Measurements from ENCODE around the gene PPEF2.

Gene PPEF2

GRCh38 chr4:75821966-75822365 lies 80.3 kb downstream of the PPEF2 start:
- DNase-seq (ENCODE audit: insufficient read length, low spot score) = no peak
- TF ChIP-seq TAF1 (IDR thresholded peaks at IDR 0.05; ENCODE audit: low read depth, low read length) (no peak), POU2F2 (IDR thresholded peaks at IDR 0.05; ENCODE audit: low read depth, low read length) (no peak), POLR2AphosphoS5 (IDR thresholded peaks at IDR 0.05; ENCODE audit: low read depth, low read length) (no peak), POLR2A (IDR thresholded peaks at IDR 0.05; ENCODE audit: low read depth, low read length) (no peak), SPI1 (IDR thresholded peaks at IDR 0.05; ENCODE audit: low read depth, low read length) (no peak), PAX5 (IDR thresholded peaks at IDR 0.05; ENCODE audit: insufficient read depth, low read length, severe bottlenecking) (no peak)
- FAIRE-seq = no peak

- DNase-seq (ENCODE audit: insufficient read length, low spot score) (no peak), FAIRE-seq (no peak)
- no peak for TF ChIP-seq TAF1 (IDR thresholded peaks at IDR 0.05; ENCODE audit: low read depth, low read length)
- no peak for TF ChIP-seq POU2F2 (IDR thresholded peaks at IDR 0.05; ENCODE audit: low read depth, low read length)
- no peak for TF ChIP-seq POLR2A (IDR thresholded peaks at IDR 0.05; ENCODE audit: low read depth, low read length)
- TF ChIP-seq SPI1 (IDR thresholded peaks at IDR 0.05; ENCODE audit: low read depth, low read length) = no peak
- TF ChIP-seq PAX5 (IDR thresholded peaks at IDR 0.05; ENCODE audit: insufficient read depth, low read length, severe bottlenecking) = no peak
- TF ChIP-seq POLR2AphosphoS5 (IDR thresholded peaks at IDR 0.05; ENCODE audit: low read depth, low read length) = no peak
Observed at GRCh38 chr4:75821216-75821615, 81.0 kb downstream of the PPEF2 start.

- DNase-seq (ENCODE audit: insufficient read length, low spot score) = no peak
- FAIRE-seq = no peak
- TF ChIP-seq POU2F2 (IDR thresholded peaks at IDR 0.05; ENCODE audit: low read depth, low read length) = no peak
- no peak for TF ChIP-seq PAX5 (IDR thresholded peaks at IDR 0.05; ENCODE audit: insufficient read depth, low read length, severe bottlenecking)
- TF ChIP-seq POLR2AphosphoS5 (IDR thresholded peaks at IDR 0.05; ENCODE audit: low read depth, low read length) = no peak
- TF ChIP-seq POLR2A (IDR thresholded peaks at IDR 0.05; ENCODE audit: low read depth, low read length) = no peak
- TF ChIP-seq TAF1 (IDR thresholded peaks at IDR 0.05; ENCODE audit: low read depth, low read length) = no peak
- no peak for TF ChIP-seq SPI1 (IDR thresholded peaks at IDR 0.05; ENCODE audit: low read depth, low read length)
Observed at GRCh38 chr4:75820676-75821075, 81.6 kb downstream of the PPEF2 start.

GRCh38 chr4:75820197-75820596 lies 82.1 kb downstream of the PPEF2 start:
- no peak for DNase-seq (ENCODE audit: insufficient read length, low spot score)
- no peak for TF ChIP-seq POLR2A (IDR thresholded peaks at IDR 0.05; ENCODE audit: low read depth, low read length)
- TF ChIP-seq PAX5 (IDR thresholded peaks at IDR 0.05; ENCODE audit: insufficient read depth, low read length, severe bottlenecking) = no peak
- no peak for TF ChIP-seq SPI1 (IDR thresholded peaks at IDR 0.05; ENCODE audit: low read depth, low read length)
- TF ChIP-seq TAF1 (IDR thresholded peaks at IDR 0.05; ENCODE audit: low read depth, low read length) = no peak
- TF ChIP-seq POU2F2 (IDR thresholded peaks at IDR 0.05; ENCODE audit: low read depth, low read length) = no peak
- TF ChIP-seq POLR2AphosphoS5 (IDR thresholded peaks at IDR 0.05; ENCODE audit: low read depth, low read length) = no peak
- no peak for FAIRE-seq

- DNase-seq (ENCODE audit: insufficient read length, low spot score) = no peak
- TF ChIP-seq SPI1 (IDR thresholded peaks at IDR 0.05; ENCODE audit: low read depth, low read length) (no peak), TAF1 (IDR thresholded peaks at IDR 0.05; ENCODE audit: low read depth, low read length) (no peak), POLR2AphosphoS5 (IDR thresholded peaks at IDR 0.05; ENCODE audit: low read depth, low read length) (no peak), POLR2A (IDR thresholded peaks at IDR 0.05; ENCODE audit: low read depth, low read length) (no peak), POU2F2 (IDR thresholded peaks at IDR 0.05; ENCODE audit: low read depth, low read length) (no peak), PAX5 (IDR thresholded peaks at IDR 0.05; ENCODE audit: insufficient read depth, low read length, severe bottlenecking) (no peak)
- no peak for FAIRE-seq
Observed at GRCh38 chr4:75819121-75819520, 83.1 kb downstream of the PPEF2 start.

GRCh38 chr4:75817901-75818300 lies 84.4 kb downstream of the PPEF2 start:
- FAIRE-seq (no peak), DNase-seq (ENCODE audit: insufficient read length, low spot score) (no peak)
- no peak for TF ChIP-seq POLR2A (IDR thresholded peaks at IDR 0.05; ENCODE audit: low read depth, low read length)
- TF ChIP-seq PAX5 (IDR thresholded peaks at IDR 0.05; ENCODE audit: insufficient read depth, low read length, severe bottlenecking) = no peak
- TF ChIP-seq POU2F2 (IDR thresholded peaks at IDR 0.05; ENCODE audit: low read depth, low read length) = no peak
- no peak for TF ChIP-seq SPI1 (IDR thresholded peaks at IDR 0.05; ENCODE audit: low read depth, low read length)
- TF ChIP-seq POLR2AphosphoS5 (IDR thresholded peaks at IDR 0.05; ENCODE audit: low read depth, low read length) = no peak
- no peak for TF ChIP-seq TAF1 (IDR thresholded peaks at IDR 0.05; ENCODE audit: low read depth, low read length)
